ENCODE measurements around the gene SPATA2L.

Gene SPATA2L

DNA sequence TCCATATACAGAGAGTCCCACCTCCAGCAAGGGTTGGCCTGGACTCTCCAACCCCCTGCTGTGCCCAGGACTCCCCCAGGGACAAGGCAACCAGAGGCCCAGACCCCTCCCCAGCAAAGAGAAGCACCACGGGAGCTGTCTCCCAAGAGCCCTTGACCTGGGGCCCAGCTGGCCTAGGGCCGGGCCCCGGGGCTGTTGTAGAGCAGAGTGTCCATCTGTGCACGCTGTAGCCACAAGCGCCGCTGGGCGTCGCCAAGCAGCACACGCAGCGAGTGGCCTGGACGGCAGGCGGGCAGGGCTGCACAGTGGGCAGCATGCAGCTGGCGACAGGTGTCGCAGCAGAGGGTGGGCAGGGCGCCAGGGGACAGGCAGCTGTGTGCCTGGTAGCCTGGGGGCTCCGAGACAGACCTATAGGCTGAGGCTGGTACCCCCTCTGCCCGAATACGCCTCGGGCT lies 4.3 kb downstream of the SPATA2L start:
- H3K79me2 ChIP-seq (ENCODE audit: insufficient read depth, low read length), result no peaks in the 10 kb centered on the region
- no peaks in the 10 kb centered on the region for H3K27me3 ChIP-seq (ENCODE audit: low read length)
- H4K20me1 ChIP-seq (ENCODE audit: low read depth, low read length), result no peaks in the 10 kb centered on the region; the same call in 1 of the 2 replicates
- no peak overlapping the region for H3K4me2 ChIP-seq (ENCODE audit: low read depth, low read length, poor library complexity, severe bottlenecking)
- no peaks in the 10 kb centered on the region for H3K9me2 ChIP-seq (replicated peaks; ENCODE audit: insufficient read depth, low read length)
- H2AFZ ChIP-seq (ENCODE audit: low read depth, low read length, severe bottlenecking), result no peak overlapping the region
- no peak overlapping the region for H3K9ac ChIP-seq (ENCODE audit: low read length)
- no peak overlapping the region for H3K4me3 ChIP-seq (ENCODE audit: insufficient read depth, low read length, poor library complexity, severe bottlenecking)
- no peaks in the 10 kb centered on the region for H3K36me3 ChIP-seq (ENCODE audit: low read length)
- no peaks in the 10 kb centered on the region for H3F3A ChIP-seq (ENCODE audit: insufficient read depth)
- TF ChIP-seq CTCF (IDR thresholded peaks at IDR 0.05; ENCODE audit: insufficient read depth, low read length, poor library complexity, severe bottlenecking), result no peak
- TF ChIP-seq EZH2phosphoT487 (conservative IDR thresholded peaks at IDR 0.05; ENCODE audit: low read length), result no peak
- no peak overlapping the region for H3K27ac ChIP-seq (ENCODE audit: low read depth, low read length)
- H3K9me3 ChIP-seq (ENCODE audit: insufficient read depth, low read length), result no peaks in the 10 kb centered on the region

- no peaks in the 10 kb centered on the region for H3K9me2 ChIP-seq (replicated peaks; ENCODE audit: insufficient read depth, low read length)
- no peak overlapping the region for H3K9ac ChIP-seq (ENCODE audit: low read length)
- no peaks in the 10 kb centered on the region for H3K9me3 ChIP-seq (ENCODE audit: insufficient read depth, low read length)
- no peaks in the 10 kb centered on the region for H3K27me3 ChIP-seq (ENCODE audit: low read length)
- no peaks in the 10 kb centered on the region for H3F3A ChIP-seq (ENCODE audit: insufficient read depth)
- H3K27ac ChIP-seq (ENCODE audit: low read depth, low read length), result no peak overlapping the region; the same call in 1 of the 2 replicates
- TF ChIP-seq CTCF (IDR thresholded peaks at IDR 0.05; ENCODE audit: insufficient read depth, low read length, poor library complexity, severe bottlenecking) (no peak), EZH2phosphoT487 (conservative IDR thresholded peaks at IDR 0.05; ENCODE audit: low read length) (no peak)
- no peaks in the 10 kb centered on the region for H3K79me2 ChIP-seq (ENCODE audit: insufficient read depth, low read length)
- H3K4me2 ChIP-seq (ENCODE audit: low read depth, low read length, poor library complexity, severe bottlenecking), result no peak overlapping the region
- H3K36me3 ChIP-seq (ENCODE audit: low read length), result no peaks in the 10 kb centered on the region
- H4K20me1 ChIP-seq (ENCODE audit: low read depth, low read length), result no peaks in the 10 kb centered on the region; the same call in 1 of the 2 replicates
- no peak overlapping the region for H2AFZ ChIP-seq (ENCODE audit: low read depth, low read length, severe bottlenecking)
- H3K4me3 ChIP-seq (ENCODE audit: insufficient read depth, low read length, poor library complexity, severe bottlenecking), result no peak overlapping the region
Measured at GRCh38 chr16:89696670-89697128, 4.8 kb downstream of the SPATA2L start.

DNA sequence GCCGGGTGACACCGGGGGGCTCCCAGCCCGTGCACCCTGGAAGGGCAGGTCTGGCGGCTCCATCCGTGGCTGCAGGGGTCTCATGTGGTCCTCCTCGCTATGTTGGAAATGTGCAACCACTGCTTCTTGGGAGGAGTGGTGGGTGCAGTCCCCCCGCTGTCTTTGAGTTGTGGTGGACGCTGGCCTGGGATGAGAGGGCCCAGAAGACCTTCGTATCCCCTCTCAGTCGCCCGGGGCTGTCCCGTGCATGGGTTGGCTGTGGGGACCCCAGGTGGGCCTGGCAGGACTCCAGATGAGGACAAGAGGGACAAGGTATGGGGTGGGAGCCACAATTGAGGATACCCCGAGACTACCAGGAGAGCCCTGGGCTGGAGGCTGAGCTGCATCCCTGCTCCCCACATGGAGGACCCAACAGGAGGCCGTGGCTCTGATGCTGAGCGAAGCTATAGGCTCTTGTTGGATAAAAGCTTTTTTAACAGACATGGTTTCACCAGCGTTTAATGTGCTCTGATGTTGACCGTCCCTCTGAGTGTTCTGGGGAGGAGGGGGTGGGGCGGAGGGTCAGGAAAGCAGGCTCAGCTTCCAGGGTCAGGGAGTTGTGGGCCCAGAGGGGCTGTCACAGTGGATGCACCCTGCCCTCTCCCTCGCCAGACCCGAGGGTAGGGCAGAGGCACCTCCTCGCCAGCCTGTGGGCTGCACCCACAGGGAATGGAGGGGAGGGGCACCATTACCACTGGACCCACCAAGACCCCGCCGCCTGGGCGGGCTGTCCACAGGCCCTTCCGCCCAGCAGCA lies 5.4 kb downstream of the SPATA2L start:
- no peak overlapping the region for H3K4me3 ChIP-seq (ENCODE audit: insufficient read depth, low read length, poor library complexity, severe bottlenecking)
- no peak overlapping the region; the same call in 1 of the 2 replicates for H3K27ac ChIP-seq (ENCODE audit: low read depth, low read length)
- no peak overlapping the region for H3K9ac ChIP-seq (ENCODE audit: low read length)
- H3F3A ChIP-seq (ENCODE audit: insufficient read depth), result no peaks in the 10 kb centered on the region
- H3K4me2 ChIP-seq (ENCODE audit: low read depth, low read length, poor library complexity, severe bottlenecking), result no peak overlapping the region
- H3K27me3 ChIP-seq (ENCODE audit: low read length), result no peaks in the 10 kb centered on the region
- no peaks in the 10 kb centered on the region for H3K9me2 ChIP-seq (replicated peaks; ENCODE audit: insufficient read depth, low read length)
- no peak overlapping the region for H2AFZ ChIP-seq (ENCODE audit: low read depth, low read length, severe bottlenecking)
- H4K20me1 ChIP-seq (ENCODE audit: low read depth, low read length), result no peaks in the 10 kb centered on the region; the same call in 1 of the 2 replicates
- no peaks in the 10 kb centered on the region for H3K9me3 ChIP-seq (ENCODE audit: insufficient read depth, low read length)
- no peak for TF ChIP-seq EZH2phosphoT487 (conservative IDR thresholded peaks at IDR 0.05; ENCODE audit: low read length)
- H3K79me2 ChIP-seq (ENCODE audit: insufficient read depth, low read length), result no peaks in the 10 kb centered on the region
- no peaks in the 10 kb centered on the region for H3K36me3 ChIP-seq (ENCODE audit: low read length)
